NCI-H524 (cell line): ENCODE data around the gene CCDC61.
A peak's percentile ranks its signal among the peaks of the same experiment; 100 is the strongest.

Source experiments
- DNase-seq, 2 experiments: peaks; one replicate each; lab custom pipeline; 2025; lab: John Stamatoyannopoulos, UW

The CCDC61 gene

DNA sequence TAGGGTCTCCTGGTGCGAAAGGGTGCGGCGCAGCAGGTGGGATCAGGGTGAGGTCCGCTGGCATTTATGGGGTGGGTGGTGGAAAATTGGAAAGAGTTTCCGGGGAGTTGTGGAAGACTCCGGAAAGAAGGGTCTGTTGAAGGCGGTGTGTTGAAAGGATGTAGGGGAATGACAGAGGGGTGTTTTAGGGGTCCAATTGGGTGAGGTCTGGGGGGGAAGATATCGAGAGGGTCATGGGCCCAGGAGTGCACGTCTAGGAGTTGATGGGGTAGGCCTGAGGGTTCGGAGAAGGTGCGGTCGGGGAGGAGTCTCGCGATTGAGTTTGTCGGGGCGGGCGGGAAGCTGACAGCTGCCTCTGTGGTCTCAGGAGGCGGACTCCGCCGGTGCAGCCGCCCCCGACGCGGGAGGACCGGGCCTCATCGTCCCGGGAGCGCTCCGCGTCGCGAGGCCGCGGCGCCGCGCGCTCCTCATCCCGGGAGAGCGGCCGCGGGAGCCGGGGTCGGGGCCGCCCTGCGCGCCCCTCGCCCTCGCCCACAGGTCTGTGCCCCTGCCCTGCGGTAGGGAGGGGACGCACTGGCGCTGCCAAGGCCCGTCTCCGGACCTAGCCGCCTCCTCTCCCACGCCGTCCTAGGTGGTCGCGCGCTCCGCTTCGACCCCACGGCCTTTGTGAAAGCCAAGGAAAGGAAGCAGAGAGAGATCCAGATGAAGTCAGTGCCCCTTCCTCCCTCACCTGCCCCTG, 20.6 kb downstream of the CCDC61 start:
- peak in 1 of 2 experiments; percentile 16 for DNase-seq

DNA sequence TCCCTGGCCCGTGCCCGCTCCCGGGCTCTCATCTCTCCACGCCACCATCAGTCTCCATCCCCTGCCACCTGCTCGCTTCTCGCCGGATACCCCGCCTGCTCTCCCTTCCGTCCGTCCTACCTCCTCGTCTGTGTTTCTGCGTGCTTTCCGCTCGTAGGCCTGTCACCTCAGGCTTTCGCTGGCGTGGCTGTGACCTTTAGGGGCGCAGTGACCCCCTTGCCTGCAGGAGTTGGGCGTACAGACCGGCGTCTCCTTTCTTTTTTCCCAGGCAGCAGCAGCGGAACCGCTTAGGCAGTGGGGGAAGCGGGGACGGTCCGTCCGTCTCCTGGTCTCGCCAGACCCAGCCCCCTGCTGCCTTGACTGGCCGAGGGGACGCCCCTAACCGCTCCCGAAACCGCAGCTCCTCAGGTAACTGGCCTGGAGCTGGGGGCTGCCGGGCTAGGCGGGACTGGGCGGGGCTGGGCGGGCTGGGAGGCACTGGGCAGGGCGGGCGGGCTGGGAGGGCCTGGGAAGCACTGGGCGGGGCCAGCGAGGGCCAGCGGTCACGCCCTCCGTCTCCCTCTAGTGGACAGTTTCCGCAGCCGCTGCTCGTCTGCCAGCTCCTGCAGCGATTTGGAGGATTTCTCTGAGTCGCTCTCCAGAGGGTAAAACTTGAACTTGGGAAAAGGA, 21.3 kb downstream of the CCDC61 start:
- peak; percentile 56 to 61 for DNase-seq

DNA sequence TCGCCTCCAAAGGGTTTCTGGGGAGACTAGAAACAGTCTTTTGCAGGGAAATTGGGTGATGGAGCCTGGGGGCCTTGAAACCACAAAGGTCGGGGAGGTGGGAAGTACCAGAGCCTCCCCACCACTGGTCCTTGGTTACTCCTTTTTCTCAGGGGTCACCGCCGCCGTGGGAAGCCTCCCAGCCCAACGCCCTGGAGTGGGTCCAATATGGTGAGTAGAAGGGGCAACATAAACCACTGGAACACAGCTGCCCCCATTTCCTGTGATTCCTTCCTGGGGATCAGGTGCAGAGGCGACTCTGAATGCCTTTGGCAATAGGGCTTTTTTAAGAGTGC, 21.8 kb downstream of the CCDC61 start:
- no peak for DNase-seq

DNA sequence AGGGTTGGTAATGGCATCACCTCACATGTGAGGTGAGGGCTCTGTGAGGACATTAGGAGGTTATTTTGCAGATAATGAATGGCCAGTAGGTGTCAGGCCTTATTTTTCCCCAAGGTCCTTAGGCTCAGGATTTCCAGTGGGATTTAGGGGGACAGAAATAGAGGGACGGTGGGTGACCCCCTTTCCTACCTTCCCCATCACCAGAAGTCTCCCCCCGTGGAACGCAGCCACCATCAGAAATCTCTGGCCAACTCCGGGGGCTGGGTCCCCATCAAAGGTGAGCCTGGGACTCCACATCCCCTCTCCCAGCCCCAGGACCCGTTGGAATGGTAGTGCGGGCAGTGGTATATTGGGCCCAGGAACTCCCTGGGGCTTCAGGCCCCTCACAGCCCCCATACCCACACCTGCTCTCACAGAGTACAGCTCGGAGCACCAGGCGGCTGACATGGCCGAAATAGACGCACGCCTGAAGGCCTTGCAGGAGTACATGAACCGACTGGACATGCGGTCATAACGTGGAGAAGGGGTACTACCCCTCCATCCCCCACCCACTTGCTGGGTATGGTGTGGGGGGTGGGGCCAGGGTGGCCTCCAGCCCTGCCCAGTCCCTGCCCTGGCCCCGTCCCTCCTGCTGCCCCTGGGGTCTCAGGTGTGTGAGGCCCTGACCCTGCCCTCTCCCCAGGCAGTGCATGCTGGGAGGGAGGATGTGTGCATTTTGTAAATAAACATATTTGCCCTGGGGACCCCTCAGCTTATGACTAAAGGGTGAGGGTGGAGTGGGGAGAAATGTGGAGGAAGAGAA, 22.8 kb downstream of the CCDC61 start:
- DNase-seq: no peak

DNA sequence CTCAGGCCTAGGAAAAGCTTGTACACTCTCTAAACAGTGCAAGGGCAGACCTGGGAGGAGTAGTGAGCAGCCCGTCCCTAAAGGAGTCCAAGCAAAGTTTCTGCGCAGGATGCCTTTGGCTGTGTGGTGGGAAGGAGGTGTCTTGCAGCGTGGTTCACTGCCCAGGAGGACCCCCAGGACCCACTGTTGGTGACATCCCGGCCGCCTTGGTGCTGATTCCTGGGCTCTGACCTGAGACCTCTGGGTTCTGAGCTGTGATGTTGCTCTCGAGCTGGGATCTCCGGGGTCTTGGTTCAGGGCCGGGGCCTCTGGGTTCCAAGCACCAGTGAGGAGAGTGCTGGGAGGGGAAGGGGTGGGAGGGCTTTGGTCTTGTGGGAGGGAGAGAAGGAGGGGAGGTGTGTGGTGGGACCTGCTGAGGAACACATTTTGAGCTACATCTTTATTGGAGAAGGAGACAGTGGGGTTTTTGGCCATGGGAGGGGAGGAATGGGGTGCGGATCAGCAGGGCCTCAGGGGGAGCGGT, 23.5 kb downstream of the CCDC61 start:
- no peak for DNase-seq

DNA sequence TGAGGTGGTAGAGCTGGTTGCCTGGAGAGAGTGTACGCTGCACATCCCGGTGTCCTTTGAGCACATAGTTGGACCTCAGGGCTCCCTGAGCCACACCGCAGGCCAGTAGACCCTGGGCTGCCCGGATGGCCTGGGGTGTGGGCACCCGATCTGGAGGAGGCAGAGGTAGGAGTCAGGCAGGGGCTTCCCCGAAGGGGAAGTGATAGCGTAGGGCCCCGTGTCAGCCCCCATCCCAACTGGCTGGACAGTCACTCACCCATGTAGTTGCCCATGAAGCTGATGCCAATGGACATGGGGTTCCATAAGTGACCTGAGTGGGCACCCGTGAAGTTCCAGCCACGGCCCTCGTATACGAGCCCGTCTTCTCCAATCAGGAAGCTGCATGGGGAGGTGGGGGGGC, 24.0 kb downstream of the CCDC61 start:
- no peak for DNase-seq

DNA sequence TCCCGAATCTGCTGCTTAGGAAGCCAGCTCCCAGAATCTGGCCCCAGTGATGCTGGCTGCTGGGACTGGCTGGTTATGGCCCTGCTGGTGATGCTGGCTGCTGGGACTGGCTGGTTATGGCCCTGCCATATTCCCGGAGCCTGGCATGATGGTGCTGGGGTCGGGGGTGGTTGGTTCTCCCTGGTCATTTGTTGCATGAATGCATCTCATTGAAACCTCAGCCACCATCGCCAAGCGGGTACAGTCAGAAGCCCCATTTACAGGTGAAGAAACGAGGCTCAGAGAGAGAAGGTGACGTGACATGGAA, 25.5 kb downstream of the CCDC61 start:
- no peak for DNase-seq

DNA sequence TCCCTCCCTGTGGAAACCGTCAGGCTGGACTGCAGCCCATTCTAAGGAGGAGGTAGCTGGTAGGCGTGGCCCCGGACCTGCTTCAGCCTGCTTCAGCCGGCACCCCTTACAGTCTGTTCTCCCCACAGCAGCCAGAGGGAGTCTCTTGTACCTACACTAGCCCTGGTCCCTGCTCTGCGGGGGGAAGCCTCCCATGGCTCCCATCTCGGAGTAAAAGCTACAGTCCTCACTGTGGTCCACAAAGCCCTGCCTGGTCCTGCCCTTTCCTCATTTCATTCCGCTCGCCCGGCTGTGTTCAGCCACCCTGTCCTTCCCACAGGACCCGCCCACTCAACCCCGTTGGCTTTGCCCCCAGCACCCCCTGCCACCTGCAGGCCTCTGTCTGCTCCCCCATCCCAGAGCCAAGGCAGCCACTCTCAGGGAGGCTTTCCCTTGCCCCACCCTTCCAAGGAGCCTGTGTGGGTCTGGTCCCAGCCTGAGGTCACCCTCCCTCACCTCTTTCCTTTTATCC, 26.3 kb downstream of the CCDC61 start:
- no peak for DNase-seq

DNA sequence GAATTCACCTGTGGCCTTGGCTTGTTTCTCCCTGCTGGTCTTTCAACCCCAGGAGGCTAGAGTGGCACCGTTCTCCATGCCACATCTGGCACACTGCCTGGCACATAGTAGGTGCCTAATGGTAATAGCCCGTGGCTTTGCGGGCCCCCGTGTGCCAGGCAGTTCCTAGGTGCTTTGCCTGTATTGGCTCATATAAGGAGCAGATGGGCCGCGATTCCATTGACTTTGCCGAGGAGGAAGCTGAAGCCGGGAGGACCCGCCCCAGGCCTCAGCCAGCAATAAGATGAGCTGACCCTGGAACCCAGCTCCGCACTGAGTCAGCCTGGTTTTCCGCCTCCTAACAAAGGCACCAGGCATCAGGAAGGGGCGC, 26.8 kb downstream of the CCDC61 start:
- DNase-seq: no peak

DNA sequence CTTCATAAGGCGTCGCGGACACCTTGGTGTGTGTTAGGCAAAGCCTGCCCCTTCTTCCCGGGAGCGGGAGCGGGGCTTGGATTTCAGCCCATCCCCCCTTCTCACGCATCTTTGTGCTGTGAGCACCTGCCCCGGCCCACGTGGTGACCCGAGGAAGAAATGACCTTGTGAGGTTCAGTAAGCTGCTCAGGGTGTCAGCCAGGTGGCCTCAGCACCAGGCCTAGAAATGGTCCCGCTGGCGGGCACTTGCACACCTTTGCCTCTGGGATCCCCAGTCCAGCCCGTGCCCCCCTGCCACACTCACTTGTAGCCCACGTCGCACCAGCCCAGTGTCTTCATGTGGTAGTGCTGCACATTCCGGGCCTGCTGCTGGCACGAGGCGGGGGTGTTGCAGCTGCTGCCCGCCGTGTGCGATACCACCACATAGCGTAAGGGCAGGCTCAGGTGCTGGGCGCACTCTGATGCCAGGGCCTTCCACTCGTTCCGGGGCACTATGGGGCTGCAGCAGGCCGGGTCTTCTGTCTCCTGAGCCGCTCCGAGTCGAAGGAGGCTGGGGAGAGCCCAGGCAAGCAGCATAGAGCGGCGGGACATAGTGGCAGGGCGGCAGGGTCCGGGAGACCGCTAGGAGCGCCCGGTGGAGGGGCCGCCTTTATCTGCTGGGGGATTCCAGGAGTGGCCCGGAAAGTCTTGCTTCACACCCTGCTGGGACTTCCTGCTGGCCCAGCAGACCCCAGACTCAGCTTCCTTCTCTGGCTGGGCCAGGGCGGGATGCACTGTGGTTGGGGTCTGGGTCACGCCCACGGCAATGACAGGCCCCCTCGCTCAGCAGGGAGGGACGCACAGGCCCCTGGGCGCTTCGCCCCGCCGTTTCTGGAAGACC, 27.4 kb downstream of the CCDC61 start, which contains the start of gene PGLYRP1:
TSS of gene PGLYRP1 (minus strand) at position 623 of the 880 bp plus-strand sequence. CDS start at position 591, 32 bp downstream.
- DNase-seq: no peak

DNA sequence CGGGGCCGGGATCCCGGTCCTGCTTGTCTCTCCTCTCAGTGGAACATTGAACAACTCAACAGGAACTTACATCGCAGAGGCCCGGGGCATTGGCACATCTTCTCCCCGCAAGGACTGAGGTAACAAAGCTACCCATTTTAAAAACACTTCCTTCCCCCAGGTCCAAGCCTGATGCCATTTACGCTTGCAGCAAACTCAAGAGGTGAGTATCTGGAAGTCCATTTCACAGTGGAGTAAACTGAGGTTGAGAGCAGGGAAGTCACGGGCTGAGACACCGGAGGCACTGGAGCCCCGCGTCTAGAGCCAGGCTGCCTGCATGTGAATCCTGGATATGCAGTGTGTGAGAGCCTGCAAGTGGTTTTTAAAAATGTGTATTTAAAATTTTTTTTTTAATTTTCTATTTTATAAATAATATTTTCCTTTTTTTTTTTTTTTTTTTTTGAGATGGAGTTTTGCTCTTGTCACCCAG, 28.1 kb downstream of the CCDC61 start:
- DNase-seq: no peak

DNA sequence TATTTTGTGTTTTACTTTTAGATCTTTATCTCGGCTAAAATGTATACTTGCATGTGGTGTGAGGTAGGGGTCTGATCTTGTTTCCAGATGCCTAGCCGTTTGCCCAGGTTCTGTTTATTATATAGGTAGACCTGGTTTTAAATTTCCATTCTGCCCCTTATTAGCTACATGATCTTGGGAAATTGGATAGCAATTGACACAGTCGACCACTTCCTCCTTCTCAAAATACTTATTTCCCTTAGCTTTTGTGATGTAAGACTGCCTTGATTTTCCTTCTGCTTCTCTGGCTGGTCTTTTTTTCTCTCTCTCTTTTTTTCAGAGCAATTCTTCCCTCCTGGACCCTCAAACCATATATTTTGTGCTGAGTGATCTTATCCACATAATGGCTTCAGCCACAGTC, 30.6 kb downstream of the CCDC61 start:
- no peak for DNase-seq

DNA sequence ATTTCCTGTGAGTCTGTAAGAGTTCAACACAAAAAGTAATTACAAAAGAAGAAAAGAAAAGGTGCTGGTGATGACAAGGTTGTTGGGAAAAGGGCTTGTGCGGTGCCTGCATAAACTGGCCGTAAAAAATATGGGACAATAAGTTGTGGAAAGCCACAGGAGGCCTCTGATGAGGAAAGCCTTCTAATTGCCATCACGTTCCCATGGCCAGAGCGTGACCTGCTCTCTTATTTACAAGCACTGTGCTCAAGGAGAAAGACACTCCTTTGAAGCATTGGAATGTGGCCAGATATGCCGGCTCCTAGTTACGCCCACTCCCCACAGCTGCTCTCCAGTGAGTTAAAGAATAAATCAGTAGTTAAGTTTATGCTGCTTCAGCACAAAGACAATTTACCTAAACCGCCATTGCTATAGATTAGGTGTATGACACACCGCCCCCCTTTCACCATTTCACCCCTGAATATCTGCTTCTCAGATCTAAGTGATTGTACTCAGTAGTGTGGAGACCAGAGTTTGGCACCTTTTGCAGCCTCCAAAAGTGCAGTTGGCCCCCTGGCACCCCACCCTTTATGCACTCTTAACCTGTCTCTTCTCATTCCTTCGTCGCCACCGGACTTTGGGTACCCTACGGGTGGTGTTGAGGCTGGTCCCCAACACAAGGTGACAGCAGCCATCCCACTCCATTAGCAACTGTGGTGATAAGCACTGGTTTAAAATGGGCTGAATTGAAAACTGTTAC, 35.7 kb downstream of the CCDC61 start:
- no peak for DNase-seq

DNA sequence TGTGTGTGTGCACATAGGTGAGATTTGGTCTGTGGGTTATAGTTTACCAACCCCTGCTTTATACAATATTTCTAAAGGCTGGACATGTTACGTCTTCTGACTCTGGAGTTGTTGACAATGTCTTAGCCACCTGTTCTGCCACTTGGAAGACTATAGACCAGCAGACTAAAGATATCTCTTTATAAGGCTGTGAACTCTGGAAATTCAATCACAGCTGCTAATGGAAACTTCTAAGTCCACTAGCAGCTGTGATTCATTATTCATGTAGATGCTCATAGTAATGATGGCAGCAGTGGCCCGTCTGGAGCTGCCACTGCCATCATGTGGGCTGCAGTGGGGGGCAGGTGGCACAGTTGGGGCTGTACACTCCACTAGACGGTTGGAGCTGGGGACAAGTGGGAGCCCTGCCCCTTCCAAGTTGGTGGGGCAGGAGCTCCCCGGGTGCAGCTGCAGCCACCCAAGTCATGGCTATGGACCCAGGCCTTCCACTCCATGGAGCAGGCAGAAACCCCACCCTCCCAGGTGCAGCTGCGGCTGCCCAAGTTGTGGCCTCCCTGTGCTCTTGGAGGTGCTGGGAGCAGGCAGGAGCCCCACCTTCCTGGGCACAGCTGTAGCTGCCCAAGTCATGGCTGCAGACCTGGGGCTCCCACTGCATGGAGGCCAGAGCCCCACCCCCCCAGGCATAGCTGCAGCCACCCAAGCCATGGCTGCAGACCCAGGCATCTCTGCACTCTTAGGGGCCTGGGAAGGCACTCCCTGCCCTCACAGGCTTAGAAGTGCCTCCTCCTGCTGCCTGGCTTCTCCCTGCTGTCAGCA, 36.7 kb downstream of the CCDC61 start:
- DNase-seq: peak in 1 of 2 experiments; percentile 50

DNA sequence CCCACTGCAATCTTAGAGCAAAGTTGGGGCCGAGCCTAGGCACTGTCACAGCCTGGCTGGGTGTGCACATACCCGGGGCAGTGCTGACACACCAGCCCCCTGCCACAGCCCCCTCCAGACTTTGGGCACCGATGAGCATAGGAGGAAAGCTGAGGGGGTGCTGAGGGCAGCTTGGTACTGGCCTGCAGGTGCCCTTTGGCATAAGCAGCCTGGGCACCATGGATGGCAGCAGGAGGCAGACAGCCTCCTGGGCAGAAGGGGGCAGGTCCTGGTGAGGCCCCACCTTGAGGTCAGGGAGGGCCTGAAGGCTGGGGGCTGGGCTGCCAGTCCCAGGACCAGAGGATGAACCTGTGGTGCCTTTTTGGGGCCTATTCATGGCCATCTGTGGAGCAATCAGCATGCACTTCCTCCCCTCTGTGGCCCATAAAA, 37.3 kb downstream of the CCDC61 start:
- DNase-seq: no peak

DNA sequence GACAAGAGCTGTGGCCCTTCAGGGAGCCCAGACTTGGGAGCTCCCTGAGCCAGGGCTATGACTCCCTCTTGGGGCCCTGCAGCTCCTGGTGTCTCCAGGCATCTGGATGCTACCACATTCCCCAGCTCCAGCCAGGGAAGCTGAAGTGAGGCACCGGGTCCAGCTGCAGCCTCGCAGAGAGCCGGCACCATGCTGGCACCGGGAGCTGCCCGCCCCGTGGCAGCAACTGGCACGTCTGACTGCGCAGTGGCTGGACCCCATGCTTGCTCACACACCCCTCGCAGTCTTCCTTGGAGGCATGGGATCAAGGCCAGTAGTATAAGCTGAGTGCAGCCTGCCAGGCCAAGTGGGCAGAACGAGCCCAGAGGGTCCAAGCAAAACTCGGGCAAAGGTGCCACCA, 38.1 kb downstream of the CCDC61 start:
- DNase-seq: no peak

DNA sequence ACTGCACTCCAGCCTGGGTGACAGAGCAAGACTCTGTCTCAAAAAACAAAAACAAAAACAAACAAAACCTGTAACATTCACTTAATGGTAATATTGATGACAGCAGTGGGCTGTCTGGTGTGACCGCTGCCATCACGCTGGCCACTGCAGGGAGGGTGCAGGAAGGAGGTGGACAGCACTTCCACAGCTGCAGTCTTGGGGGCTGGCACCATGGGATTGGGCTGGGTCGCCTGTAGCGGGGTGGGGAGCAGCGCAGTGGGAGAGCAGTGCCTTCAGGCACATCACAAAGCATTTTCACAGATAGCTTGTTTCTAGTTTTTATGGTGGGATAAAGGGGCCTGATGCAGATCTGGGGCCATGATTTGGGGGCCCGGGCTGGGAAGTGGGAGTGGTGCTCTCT, 40.3 kb downstream of the CCDC61 start:
- DNase-seq: no peak

DNA sequence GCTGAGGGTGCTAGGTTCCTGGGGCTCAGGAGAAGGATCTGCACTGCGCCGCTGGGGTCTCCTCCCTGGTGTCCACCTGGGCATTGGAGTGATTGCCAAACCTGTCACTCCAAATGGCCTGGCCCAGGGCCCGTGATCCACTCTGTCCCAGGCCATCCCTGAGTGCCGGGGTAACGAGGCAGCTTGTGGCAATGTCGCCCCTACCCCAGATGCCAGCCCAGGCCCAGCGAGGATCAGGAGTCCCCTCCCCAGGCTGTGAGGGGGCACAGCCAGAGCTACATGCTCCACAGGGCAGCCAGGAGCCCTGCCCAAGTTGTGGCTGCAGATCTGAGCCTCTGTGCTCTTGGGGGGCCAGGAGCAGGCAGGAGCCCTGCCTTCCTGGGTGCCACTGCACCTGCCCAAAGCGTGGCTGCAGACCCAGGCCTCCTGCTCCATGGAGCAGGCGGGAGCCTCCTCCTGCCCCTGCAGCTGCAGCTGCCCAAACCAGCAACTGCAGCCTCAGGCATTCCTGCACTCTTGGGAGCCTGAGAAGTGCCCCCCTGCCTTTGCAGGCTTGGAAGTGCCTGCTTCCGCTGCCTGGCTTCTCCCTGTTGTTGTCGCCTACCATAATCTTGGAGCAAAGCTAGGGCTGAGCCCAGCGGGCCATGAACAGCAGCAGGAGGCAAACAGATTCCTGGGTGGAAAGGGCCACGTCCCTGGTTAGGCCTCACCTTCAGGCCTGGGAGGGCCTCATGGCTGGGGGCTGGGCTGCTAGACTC, 40.9 kb downstream of the CCDC61 start:
- DNase-seq: no peak

DNA sequence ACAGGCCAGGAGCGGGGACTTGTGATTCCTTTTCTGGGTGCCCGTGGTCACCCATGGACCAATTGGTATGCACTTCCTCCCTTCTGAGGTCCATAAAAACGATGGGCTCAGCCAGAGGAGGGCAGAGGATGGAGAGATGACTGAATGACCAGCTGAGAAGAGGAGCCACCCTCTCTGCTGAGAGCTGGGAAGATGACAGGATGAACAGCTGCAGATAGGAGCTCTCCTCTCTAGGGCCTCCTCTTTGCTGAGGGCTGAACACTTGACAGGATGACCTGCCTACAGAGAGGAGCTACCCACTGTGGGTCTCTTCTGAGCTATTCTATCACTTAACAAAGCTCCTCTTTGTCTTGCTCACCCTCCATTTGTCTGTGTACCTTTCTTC, 41.5 kb downstream of the CCDC61 start:
- no peak for DNase-seq
